AG09309 (cell line): ENCODE data around the gene HOXC4.

Experiments used
- DNase-seq: peaks from one replicate; pipeline ENCODE4 v3.0.0-alpha.2; 2010; ENCODE audit warnings: low read depth
- H3K4me3 ChIP-seq: 2 replicates; pipeline ENCODE4 v1.5.1; 2011; ENCODE audit warnings: mild to moderate bottlenecking, low read depth, low read length, moderate library complexity; ENCODE audit not compliant: control insufficient read depth
- CTCF ChIP-seq: IDR thresholded peaks from 2 replicates; pipeline ENCODE4 v1.5.1; 2011; ENCODE audit warnings: mild to moderate bottlenecking, low read depth, low read length, inconsistent platforms; ENCODE audit not compliant: insufficient read depth, control insufficient read depth; ENCODE audit errors: missing control alignments

Gene HOXC4

GRCh38 chr12:54053751-54054741 lies at the start of gene HOXC4:
HOXC4 (plus strand) TSS chr12:54053835; CDS start chr12:54053923, 88 bp downstream.
- DNase-seq: no peak
- H3K4me3 ChIP-seq: peak within 1 kb of the TSS; percentile 39
- TF ChIP-seq CTCF: no peak

GRCh38 chr12:54004063-54004840 lies 49.4 kb upstream of the HOXC4 start:
- peak; percentile 28 for TF ChIP-seq CTCF
- no peak overlapping the region for H3K4me3 ChIP-seq
- DNase-seq: no peak

GRCh38 chr12:54004841-54005530 lies 48.6 kb upstream of the HOXC4 start:
- H3K4me3 ChIP-seq: no peak overlapping the region
- no peak for TF ChIP-seq CTCF
- DNase-seq: no peak

- no peak overlapping the region for H3K4me3 ChIP-seq
- no peak for DNase-seq
- TF ChIP-seq CTCF: no peak
Measured at GRCh38 chr12:54005531-54005852, 48.1 kb upstream of the HOXC4 start.

- no peak for DNase-seq
- H3K4me3 ChIP-seq: no peak overlapping the region
- peak; percentile 82 for TF ChIP-seq CTCF
Measured at GRCh38 chr12:54005853-54006558, 47.6 kb upstream of the HOXC4 start.

- H3K4me3 ChIP-seq: no peak overlapping the region
- no peak for DNase-seq
- no peak for TF ChIP-seq CTCF
Measured at GRCh38 chr12:54006559-54007220, 46.9 kb upstream of the HOXC4 start.
